ENCODE results near the gene LIMS2. TPM values are rescaled to one million over a fixed set of nuclear protein-coding genes. Genes with fewer than 3 reads are reported as not detected.

Gene LIMS2
- total RNA-seq, 1 donor from 2014 or later = 161 TPM

GRCh38 chr2:127671557-127672302 lies 3.6 kb downstream of the LIMS2 start:
- ATAC-seq (peak; percentile 48), DNase-seq (peak; percentile 82)
- Histone ChIP-seq H3K36me3 (no peaks in the 10 kb centered on the region), H3K27me3 (no peaks in the 10 kb centered on the region), H3K4me3 (peak overlapping the region; percentile 72), H3K27ac (peak overlapping the region; percentile 86), H3K4me1 (peaks cover 28% of the 10 kb centered on the region), H3K9me3 (no peaks in the 10 kb centered on the region)
- no peak for TF ChIP-seq CTCF (IDR thresholded peaks at IDR 0.05)
- intact Hi-C loops (cut with DNase I) = no loop called here

GRCh38 chr2:127670957-127671290 lies 4.4 kb downstream of the LIMS2 start:
- DNase-seq = no peak
- Histone ChIP-seq H3K4me3 (peak overlapping the region; percentile 72), H3K4me1 (peaks cover 20% of the 10 kb centered on the region), H3K9me3 (no peaks in the 10 kb centered on the region), H3K27me3 (no peaks in the 10 kb centered on the region), H3K27ac (no peak overlapping the region), H3K36me3 (no peaks in the 10 kb centered on the region)
- no peak for ATAC-seq
- intact Hi-C loops (cut with DNase I) = no loop called here
- TF ChIP-seq CTCF (IDR thresholded peaks at IDR 0.05) = no peak

GRCh38 chr2:127670055-127670956 lies 5.0 kb downstream of the LIMS2 start:
- no peaks in the 10 kb centered on the region for H3K27me3 ChIP-seq
- ATAC-seq (no peak), DNase-seq (no peak)
- no peak overlapping the region for H3K4me3 ChIP-seq
- H3K36me3 ChIP-seq = no peaks in the 10 kb centered on the region
- peaks cover 17% of the 10 kb centered on the region for H3K4me1 ChIP-seq
- H3K9me3 ChIP-seq = no peaks in the 10 kb centered on the region
- intact Hi-C loops (cut with DNase I) = no loop called here
- H3K27ac ChIP-seq = no peak overlapping the region
- no peak for TF ChIP-seq CTCF (IDR thresholded peaks at IDR 0.05)

GRCh38 chr2:127669056-127669455 lies 6.3 kb downstream of the LIMS2 start:
- no peak overlapping the region for H3K4me3 ChIP-seq
- no peaks in the 10 kb centered on the region for H3K9me3 ChIP-seq
- TF ChIP-seq CTCF (IDR thresholded peaks at IDR 0.05) = no peak
- peaks cover 23% of the 10 kb centered on the region for H3K4me1 ChIP-seq
- intact Hi-C loops (cut with DNase I) = no loop called here
- H3K27ac ChIP-seq = no peak overlapping the region
- ATAC-seq = no peak
- H3K27me3 ChIP-seq = no peaks in the 10 kb centered on the region
- H3K36me3 ChIP-seq = no peaks in the 10 kb centered on the region
- DNase-seq = no peak

GRCh38 chr2:127665267-127665893 lies 9.9 kb downstream of the LIMS2 start:
- Histone ChIP-seq H3K9me3 (no peaks in the 10 kb centered on the region), H3K4me1 (peaks cover 25% of the 10 kb centered on the region), H3K4me3 (peak overlapping the region; percentile 46), H3K27me3 (no peaks in the 10 kb centered on the region), H3K36me3 (no peaks in the 10 kb centered on the region), H3K27ac (peak overlapping the region; percentile 74)
- intact Hi-C loops (cut with DNase I) = no loop called here
- DNase-seq = no peak
- no peak for TF ChIP-seq CTCF (IDR thresholded peaks at IDR 0.05)
- ATAC-seq = no peak
